Measurements from ENCODE around the gene SLC5A11. TPM values are rescaled to one million over a fixed set of nuclear protein-coding genes. Genes with fewer than 3 reads are reported as not detected.
A peak's percentile ranks its signal among the peaks of the same experiment; 100 is the strongest.

The SLC5A11 gene
- total and polyA plus RNA-seq, 7 experiments from 2014 or later = 0.46 to 0.80 (median 0.66) TPM; not detected in 3

DNA sequence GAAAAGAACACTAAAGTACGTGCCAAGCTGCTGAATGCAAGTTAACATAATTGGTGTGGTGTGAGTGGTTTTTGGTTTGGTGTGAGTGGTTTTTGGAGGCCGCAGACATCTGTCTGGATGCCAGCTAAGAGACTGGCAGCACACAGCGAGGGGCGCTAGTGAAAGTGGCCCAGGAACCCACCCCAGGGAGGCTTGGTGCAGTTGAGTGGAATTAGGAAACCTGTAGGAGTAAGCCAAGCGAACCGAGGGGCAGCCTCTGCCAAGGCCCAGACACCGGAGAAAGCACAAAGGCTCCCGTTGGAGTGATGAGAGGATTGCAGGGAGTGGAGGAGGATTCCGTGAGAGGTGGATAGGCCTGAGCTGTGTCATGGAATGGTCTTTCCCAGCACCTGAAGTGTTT lies 24.6 kb upstream of the SLC5A11 start:
- Mint-ChIP-seq H3K4me1 (peaks cover 0 to 4% (median 0%) of the 10 kb centered on the region in 7 donors), H3K36me3 (peaks cover 21 to 76% (median 36%) of the 10 kb centered on the region in 5 donors), H3K27ac (peak overlapping the region in 8 of 9 donors; percentile 17 to 72 (median 46)), H3K27me3 (no peaks in the 10 kb centered on the region), H3K4me3 (no peak overlapping the region), H3K9me3 (no peaks in the 10 kb centered on the region)
- intact Hi-C loops (cut with micrococcal nuclease) = no loop called here
- Histone ChIP-seq H3K36me3 (ENCODE audit: control insufficient read depth in 2 of 3, insufficient read depth in 3 of 3, low read length in 3 of 3) (peaks cover 20 to 83% (median 40%) of the 10 kb centered on the region in 3 experiments), H3K27ac (ENCODE audit: low read depth, low read length) (no peak overlapping the region), H3K4me3 (ENCODE audit: low read length) (no peak overlapping the region), H3K4me1 (ENCODE audit: control insufficient read depth in 2 of 2, insufficient read depth in 2 of 2, low read length in 2 of 2) (no peaks in the 10 kb centered on the region), H3K9me3 (ENCODE audit: control insufficient read depth in 2 of 3, low read length in 3 of 3) (no peaks in the 10 kb centered on the region), H3K27me3 (ENCODE audit: control insufficient read depth in 2 of 2, insufficient read depth in 2 of 2, low read length in 2 of 2) (no peaks in the 10 kb centered on the region)
- ATAC-seq (no peak), DNase-seq (no peak)
- ChIA-PET POLR2A (no interaction called here), CTCF (no interaction called here)

DNA sequence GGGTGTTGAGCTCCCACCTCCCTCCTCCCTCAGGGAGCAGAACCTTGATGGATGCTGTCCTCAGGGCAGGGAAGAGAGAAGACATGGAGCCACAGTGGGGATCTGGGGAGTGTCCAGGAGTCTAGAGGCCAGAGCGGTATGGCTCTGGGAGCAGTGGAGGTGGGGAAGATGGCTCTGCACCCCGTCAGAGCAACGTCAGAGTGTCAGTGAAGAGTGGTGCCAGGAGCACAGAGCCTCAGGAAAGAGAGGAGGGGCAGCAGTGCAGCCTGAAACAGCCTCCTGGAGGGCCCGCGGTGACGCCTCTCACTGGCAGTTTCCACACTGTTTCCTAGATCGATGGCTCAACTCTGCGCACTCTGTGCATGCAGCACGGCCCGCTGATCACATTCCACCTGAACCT lies 23.2 kb upstream of the SLC5A11 start:
- ATAC-seq (no peak), DNase-seq (no peak)
- H3K36me3 Mint-ChIP-seq = peaks cover 26 to 82% (median 46%) of the 10 kb centered on the region in 5 donors
- H3K27ac Mint-ChIP-seq = peak overlapping the region in 3 of 9 donors; percentile 21 to 67 (median 38)
- H3K27ac ChIP-seq (ENCODE audit: low read depth, low read length) = no peak overlapping the region
- no peak overlapping the region for H3K4me3 ChIP-seq (ENCODE audit: low read length)
- H3K4me1 ChIP-seq (ENCODE audit: control insufficient read depth in 2 of 2, insufficient read depth in 2 of 2, low read length in 2 of 2) = no peaks in the 10 kb centered on the region
- peaks cover 14 to 88% (median 43%) of the 10 kb centered on the region in 3 experiments for H3K36me3 ChIP-seq (ENCODE audit: control insufficient read depth in 2 of 3, insufficient read depth in 3 of 3, low read length in 3 of 3)
- no peak overlapping the region for H3K4me3 Mint-ChIP-seq
- intact Hi-C loops (cut with micrococcal nuclease) = no loop called here
- POLR2A ChIA-PET = no interaction called here
- no peaks in the 10 kb centered on the region for H3K27me3 ChIP-seq (ENCODE audit: control insufficient read depth in 2 of 2, insufficient read depth in 2 of 2, low read length in 2 of 2)
- CTCF ChIA-PET = no interaction called here
- H3K9me3 ChIP-seq (ENCODE audit: control insufficient read depth in 2 of 3, low read length in 3 of 3) = no peaks in the 10 kb centered on the region
- peaks cover 0 to 2% (median 0%) of the 10 kb centered on the region in 11 donors for H3K9me3 Mint-ChIP-seq
- peaks cover 0 to 6% (median 0%) of the 10 kb centered on the region in 7 donors for H3K4me1 Mint-ChIP-seq
- H3K27me3 Mint-ChIP-seq = no peaks in the 10 kb centered on the region

DNA sequence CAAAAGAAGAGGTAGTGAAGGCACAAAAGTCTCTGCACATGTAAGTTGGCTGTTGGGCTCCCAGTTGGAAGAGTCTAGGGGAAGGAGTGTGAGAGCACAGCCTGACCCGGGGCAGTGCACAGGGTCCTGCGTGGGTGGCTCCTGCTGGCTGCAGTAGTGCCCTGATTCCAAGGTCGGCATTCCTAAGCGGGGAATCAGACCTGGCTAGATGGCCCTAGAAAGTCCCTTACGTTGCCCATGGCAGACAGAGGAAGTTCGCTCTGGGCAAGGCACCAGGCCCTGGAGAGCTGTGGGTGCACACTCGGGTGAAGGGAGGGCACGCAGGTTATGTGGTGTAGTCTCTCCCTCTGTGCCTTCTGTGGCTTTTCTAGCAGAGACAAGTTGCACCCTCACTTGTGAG lies 22.8 kb upstream of the SLC5A11 start:
- ATAC-seq (no peak), DNase-seq (no peak)
- Histone ChIP-seq H3K27ac (ENCODE audit: low read depth, low read length) (no peak overlapping the region), H3K4me3 (ENCODE audit: low read length) (no peak overlapping the region), H3K27me3 (ENCODE audit: control insufficient read depth in 2 of 2, insufficient read depth in 2 of 2, low read length in 2 of 2) (no peaks in the 10 kb centered on the region), H3K9me3 (ENCODE audit: control insufficient read depth in 2 of 3, low read length in 3 of 3) (no peaks in the 10 kb centered on the region), H3K4me1 (ENCODE audit: control insufficient read depth in 2 of 2, insufficient read depth in 2 of 2, low read length in 2 of 2) (no peaks in the 10 kb centered on the region), H3K36me3 (ENCODE audit: control insufficient read depth in 2 of 3, insufficient read depth in 3 of 3, low read length in 3 of 3) (peaks cover 14 to 86% (median 41%) of the 10 kb centered on the region in 3 experiments)
- Mint-ChIP-seq H3K36me3 (peaks cover 24 to 78% (median 41%) of the 10 kb centered on the region in 5 donors), H3K27ac (peak overlapping the region in 1 of 9 donors; percentile 51), H3K27me3 (no peaks in the 10 kb centered on the region), H3K4me3 (no peak overlapping the region), H3K4me1 (peaks cover 0 to 6% (median 0%) of the 10 kb centered on the region in 7 donors), H3K9me3 (peaks cover 0 to 2% (median 0%) of the 10 kb centered on the region in 11 donors)
- ChIA-PET POLR2A (no interaction called here), CTCF (no interaction called here)
- intact Hi-C loops (cut with micrococcal nuclease) = no loop called here

DNA sequence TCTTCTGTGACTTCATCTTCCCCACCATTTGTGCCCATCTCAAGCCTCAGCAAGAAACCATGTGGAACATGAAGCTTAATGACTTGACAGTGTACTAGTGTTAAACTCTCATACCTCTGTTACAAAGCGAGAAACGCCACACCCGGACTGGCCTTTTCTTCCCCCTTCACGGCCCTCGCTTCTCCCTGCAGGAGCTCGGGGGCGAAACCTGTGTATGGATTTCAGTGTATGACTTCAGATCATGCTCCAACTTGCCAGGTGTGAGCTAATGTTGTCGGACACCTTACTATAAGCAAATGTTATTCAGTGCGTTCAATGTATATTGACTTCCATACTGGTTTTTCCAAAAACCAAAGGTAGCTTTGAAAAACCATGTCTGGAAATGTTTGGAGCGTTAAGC lies 20.1 kb upstream of the SLC5A11 start:
- H3K36me3 ChIP-seq (ENCODE audit: control insufficient read depth in 2 of 3, insufficient read depth in 3 of 3, low read length in 3 of 3) = peaks cover 8 to 63% (median 30%) of the 10 kb centered on the region in 3 experiments
- no peak overlapping the region for H3K27ac Mint-ChIP-seq
- H3K36me3 Mint-ChIP-seq = peaks cover 19 to 65% (median 35%) of the 10 kb centered on the region in 5 donors

DNA sequence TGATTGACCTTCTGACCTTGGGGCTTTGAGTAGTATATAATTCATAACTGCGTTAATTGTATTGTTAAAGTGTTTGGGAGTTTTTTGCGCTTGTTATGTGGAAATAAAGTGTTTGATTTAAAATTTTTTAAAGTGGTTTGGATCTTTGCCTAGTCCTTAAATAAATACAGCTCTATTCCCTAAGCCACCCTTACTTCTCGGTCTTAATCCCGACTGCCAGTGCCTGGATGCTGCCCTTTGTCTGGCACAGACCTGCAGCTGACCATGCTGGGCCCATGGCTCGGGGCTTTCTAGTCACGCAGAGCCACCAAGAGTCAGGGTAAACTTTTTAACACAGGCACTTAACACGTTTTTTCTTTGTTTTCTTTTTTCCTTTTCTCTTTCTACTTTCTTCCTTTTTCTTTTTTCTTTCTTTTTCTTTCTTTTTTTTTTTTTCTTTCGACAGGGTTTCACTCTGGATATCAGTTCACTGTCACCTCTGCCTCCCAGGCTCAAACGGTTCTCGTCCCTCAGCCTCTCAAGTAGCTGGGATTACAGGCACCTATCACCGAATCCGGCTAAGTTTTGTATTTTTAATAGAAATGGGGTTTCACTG lies 19.6 kb upstream of the SLC5A11 start:
- peaks cover 0 to 2% (median 0%) of the 10 kb centered on the region in 11 donors for H3K9me3 Mint-ChIP-seq
- peaks cover 0 to 4% (median 0%) of the 10 kb centered on the region in 7 donors for H3K4me1 Mint-ChIP-seq
- Histone ChIP-seq H3K4me3 (ENCODE audit: low read length) (no peak overlapping the region), H3K36me3 (ENCODE audit: control insufficient read depth in 2 of 3, insufficient read depth in 3 of 3, low read length in 3 of 3) (peaks cover 8 to 58% (median 25%) of the 10 kb centered on the region in 3 experiments), H3K27ac (ENCODE audit: low read depth, low read length) (no peak overlapping the region), H3K4me1 (ENCODE audit: control insufficient read depth in 2 of 2, insufficient read depth in 2 of 2, low read length in 2 of 2) (no peaks in the 10 kb centered on the region), H3K9me3 (ENCODE audit: control insufficient read depth in 2 of 3, low read length in 3 of 3) (no peaks in the 10 kb centered on the region), H3K27me3 (ENCODE audit: control insufficient read depth in 2 of 2, insufficient read depth in 2 of 2, low read length in 2 of 2) (no peaks in the 10 kb centered on the region)
- H3K4me3 Mint-ChIP-seq = no peak overlapping the region
- H3K27me3 Mint-ChIP-seq = no peaks in the 10 kb centered on the region
- ATAC-seq (no peak), DNase-seq (no peak)
- H3K36me3 Mint-ChIP-seq = peaks cover 19 to 60% (median 35%) of the 10 kb centered on the region in 5 donors
- H3K27ac Mint-ChIP-seq = peak overlapping the region in 1 of 9 donors; percentile 19
- ChIA-PET CTCF (no interaction called here), POLR2A (interaction anchor here (0.6 kb wide), 1 partner anchor 11 kb away, joined by 3 read pairs; no protein-coding TSS in a partner anchor)
- intact Hi-C loops (cut with micrococcal nuclease) = no loop called here

More for the DNA sequence above, 20.1 kb upstream of the SLC5A11 start:
- Mint-ChIP-seq H3K9me3 (peaks cover 0 to 2% (median 0%) of the 10 kb centered on the region in 11 donors), H3K4me3 (no peak overlapping the region), H3K4me1 (peaks cover 0 to 4% (median 0%) of the 10 kb centered on the region in 7 donors), H3K27me3 (no peaks in the 10 kb centered on the region)
- ATAC-seq (no peak), DNase-seq (no peak)
- Histone ChIP-seq H3K9me3 (ENCODE audit: control insufficient read depth in 2 of 3, low read length in 3 of 3) (no peaks in the 10 kb centered on the region), H3K4me3 (ENCODE audit: low read length) (no peak overlapping the region), H3K27me3 (ENCODE audit: control insufficient read depth in 2 of 2, insufficient read depth in 2 of 2, low read length in 2 of 2) (no peaks in the 10 kb centered on the region), H3K27ac (ENCODE audit: low read depth, low read length) (no peak overlapping the region), H3K4me1 (ENCODE audit: control insufficient read depth in 2 of 2, insufficient read depth in 2 of 2, low read length in 2 of 2) (no peaks in the 10 kb centered on the region)
- intact Hi-C loops (cut with micrococcal nuclease) = no loop called here
- POLR2A ChIA-PET = no interaction called here
- CTCF ChIA-PET = no interaction called here

DNA sequence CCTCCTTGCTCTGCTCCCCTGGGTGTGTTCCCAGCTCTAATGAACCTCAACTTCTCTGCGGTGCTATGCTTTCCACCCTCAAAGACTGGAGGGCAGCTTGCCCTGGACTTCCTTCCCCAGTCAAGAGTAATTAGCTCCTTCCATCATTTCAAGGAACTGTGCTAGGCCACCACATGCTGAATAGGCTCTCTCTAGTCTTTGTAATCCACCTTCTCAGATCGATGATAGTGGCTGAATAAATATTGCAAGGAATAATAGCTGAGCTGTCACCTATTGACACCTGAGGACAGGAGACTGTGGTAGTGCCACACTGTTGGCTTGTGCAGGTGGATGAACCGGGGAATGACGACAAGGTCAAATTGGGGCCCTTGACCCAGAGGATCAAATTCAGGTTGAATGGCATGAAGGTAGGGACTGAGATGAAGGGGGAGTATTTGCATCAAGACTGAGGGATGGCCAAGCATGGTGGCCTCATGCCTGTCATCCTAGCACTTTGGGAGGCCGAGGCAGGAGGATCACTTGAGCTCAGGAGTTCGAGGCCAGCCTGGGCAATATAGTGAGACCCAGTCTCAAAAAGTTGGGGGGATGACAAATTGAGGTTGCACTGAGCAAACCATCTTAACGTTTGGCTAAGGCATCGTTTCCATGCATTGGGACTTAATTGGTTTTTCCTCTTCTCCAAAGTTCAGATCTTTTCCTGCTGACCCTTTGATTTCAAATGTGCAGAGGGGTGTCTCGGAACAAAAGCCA lies 18.8 kb upstream of the SLC5A11 start:
- H3K9me3 Mint-ChIP-seq = peaks cover 0 to 2% (median 0%) of the 10 kb centered on the region in 11 donors
- peaks cover 19 to 55% (median 37%) of the 10 kb centered on the region in 5 donors for H3K36me3 Mint-ChIP-seq
- CTCF ChIA-PET = no interaction called here
- peaks cover 0 to 4% (median 0%) of the 10 kb centered on the region in 7 donors for H3K4me1 Mint-ChIP-seq
- no peak overlapping the region for H3K4me3 ChIP-seq (ENCODE audit: low read length)
- no peaks in the 10 kb centered on the region for H3K4me1 ChIP-seq (ENCODE audit: control insufficient read depth in 2 of 2, insufficient read depth in 2 of 2, low read length in 2 of 2)
- H3K36me3 ChIP-seq (ENCODE audit: control insufficient read depth in 2 of 3, insufficient read depth in 3 of 3, low read length in 3 of 3) = peaks cover 7 to 50% (median 18%) of the 10 kb centered on the region in 3 experiments
- H3K27me3 Mint-ChIP-seq = no peaks in the 10 kb centered on the region
- POLR2A ChIA-PET = no interaction called here
- intact Hi-C loops (cut with micrococcal nuclease) = no loop called here
- DNase-seq (no peak), ATAC-seq (no peak)
- H3K27me3 ChIP-seq (ENCODE audit: control insufficient read depth in 2 of 2, insufficient read depth in 2 of 2, low read length in 2 of 2) = no peaks in the 10 kb centered on the region
- peak overlapping the region in 3 of 9 donors; percentile 3 to 75 (median 19) for H3K27ac Mint-ChIP-seq
- peak overlapping the region in 1 of 10 donors; percentile 58 for H3K4me3 Mint-ChIP-seq
- no peak overlapping the region for H3K27ac ChIP-seq (ENCODE audit: low read depth, low read length)
- H3K9me3 ChIP-seq (ENCODE audit: control insufficient read depth in 2 of 3, low read length in 3 of 3) = no peaks in the 10 kb centered on the region

Measured in naive thymus-derived CD4-positive, alpha-beta T cell (primary cell).